A673 (cell line): Measurements from ENCODE around the gene SLC25A38. TPM values are rescaled to one million over a fixed set of nuclear protein-coding genes. Genes with fewer than 3 reads are reported as not detected.

Experiments used
- BruUV-seq: library from RNA; stranded (reverse); fragments of 400-500 nt; replicated peaks from 2 replicates; lab custom pipeline; 2021; lab: Mats Ljungman, UMichigan
- CTCF ChIA-PET: fragments of 300-600 bp; sonication (Branson Sonifier 250); formaldehyde crosslinking; loops from one replicate; lab custom pipeline; 2022; ENCODE audit warnings: antibody characterized with exemption; lab: Charles Lee
- POLR2A ChIA-PET: fragments of 300-600 bp; sonication (Branson Sonifier 250); formaldehyde crosslinking; loops from one replicate; lab custom pipeline; 2022; ENCODE audit warnings: antibody characterized with exemption; ENCODE audit not compliant: low non-redundant PET; lab: Charles Lee
- DNase-seq: peaks from one replicate; pipeline ENCODE4 v3.0.0-alpha.2; 2015; ENCODE audit warnings: low spot score
- H3K27ac ChIP-seq: fragments of 200-600 bp; sonication (generic); 2 replicates; pipeline ENCODE4 v1.5.1; 2016; ENCODE audit warnings: mixed run types, low read depth, mild to moderate bottlenecking, mixed read lengths, antibody characterized with exemption, low read length; ENCODE audit not compliant: poor library complexity, severe bottlenecking
- H3K27me3 ChIP-seq: fragments of 200-600 bp; sonication (generic); replicated peaks from 2 replicates; pipeline ENCODE4 v1.6.1; 2017; ENCODE audit warnings: mixed run types, low read depth, mild to moderate bottlenecking, mixed read lengths, antibody characterized with exemption, low read length; ENCODE audit not compliant: insufficient read depth, poor library complexity
- H3K36me3 ChIP-seq: fragments of 200-600 bp; sonication (generic); 2 replicates; pipeline ENCODE4 v1.6.1; 2016; ENCODE audit warnings: mixed run types, mild to moderate bottlenecking, mixed read lengths, antibody characterized with exemption, low read length; ENCODE audit not compliant: insufficient read depth, poor library complexity, severe bottlenecking
- H3K4me1 ChIP-seq: fragments of 200-600 bp; sonication (generic); 2 replicates; pipeline ENCODE4 v1.6.1; 2017; ENCODE audit warnings: mixed run types, mild to moderate bottlenecking, mixed read lengths, antibody characterized with exemption, low read length; ENCODE audit not compliant: insufficient read depth, poor library complexity, severe bottlenecking
- H3K4me3 ChIP-seq: fragments of 200-600 bp; sonication (generic); 2 replicates; pipeline ENCODE4 v1.5.1; 2016; ENCODE audit warnings: low read depth, mixed run types, mild to moderate bottlenecking, mixed read lengths, low read length; ENCODE audit not compliant: poor library complexity, severe bottlenecking
- H3K9me3 ChIP-seq: fragments of 200-600 bp; sonication (generic); 2 replicates; pipeline ENCODE4 v1.6.1; 2016; ENCODE audit warnings: mixed run types, low read depth, mild to moderate bottlenecking, mixed read lengths, antibody characterized with exemption, low read length; ENCODE audit not compliant: poor library complexity, severe bottlenecking
- EZH2 ChIP-seq: fragments of 200-600 bp; sonication (generic); IDR thresholded peaks from 2 replicates; pipeline ENCODE4 v1.6.1; 2017; ENCODE audit warnings: borderline replicate concordance, low read depth, mild to moderate bottlenecking, mixed read lengths, antibody characterized with exemption, low read length; ENCODE audit not compliant: poor library complexity, severe bottlenecking
- intact Hi-C: fragments of 100-400 bp; cut with micrococcal nuclease; formaldehyde crosslinking; loops from one replicate; pipeline ENCODE4 v1.10.0; 2022; ENCODE audit not compliant: unreplicated experiment
- total RNA-seq: library from RNA; stranded (reverse); gene quantifications from 2 replicates; pipeline ENCODE4 v1.2.3, GENCODE V29; 2021
- TF ChIP-seq, protein P1 (sequence below): fragments of 300-800, 200-600 bp; sonication (generic); conservative IDR thresholded peaks from 2 replicates; pipeline ENCODE4 v1.5.1; 2017; ENCODE audit warnings: low read depth, mild to moderate bottlenecking, antibody characterized with exemption, low read length, moderate library complexity, mixed read lengths

Gene SLC25A38
- total RNA-seq, 1 experiment from 2014 or later: 13.7 TPM

- no peaks in the 10 kb centered on the region for H3K36me3 ChIP-seq
- no peak for DNase-seq
- H3K4me1 ChIP-seq: no peaks in the 10 kb centered on the region
- no peak overlapping the region for H3K27ac ChIP-seq
- TF ChIP-seq, protein P1, sequence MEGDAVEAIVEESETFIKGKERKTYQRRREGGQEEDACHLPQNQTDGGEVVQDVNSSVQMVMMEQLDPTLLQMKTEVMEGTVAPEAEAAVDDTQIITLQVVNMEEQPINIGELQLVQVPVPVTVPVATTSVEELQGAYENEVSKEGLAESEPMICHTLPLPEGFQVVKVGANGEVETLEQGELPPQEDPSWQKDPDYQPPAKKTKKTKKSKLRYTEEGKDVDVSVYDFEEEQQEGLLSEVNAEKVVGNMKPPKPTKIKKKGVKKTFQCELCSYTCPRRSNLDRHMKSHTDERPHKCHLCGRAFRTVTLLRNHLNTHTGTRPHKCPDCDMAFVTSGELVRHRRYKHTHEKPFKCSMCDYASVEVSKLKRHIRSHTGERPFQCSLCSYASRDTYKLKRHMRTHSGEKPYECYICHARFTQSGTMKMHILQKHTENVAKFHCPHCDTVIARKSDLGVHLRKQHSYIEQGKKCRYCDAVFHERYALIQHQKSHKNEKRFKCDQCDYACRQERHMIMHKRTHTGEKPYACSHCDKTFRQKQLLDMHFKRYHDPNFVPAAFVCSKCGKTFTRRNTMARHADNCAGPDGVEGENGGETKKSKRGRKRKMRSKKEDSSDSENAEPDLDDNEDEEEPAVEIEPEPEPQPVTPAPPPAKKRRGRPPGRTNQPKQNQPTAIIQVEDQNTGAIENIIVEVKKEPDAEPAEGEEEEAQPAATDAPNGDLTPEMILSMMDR: no peak
- no peak for TF ChIP-seq EZH2
- H3K4me3 ChIP-seq: no peak overlapping the region
- ChIA-PET CTCF (interaction anchor here (1.1 kb wide), 1 partner anchor 53 kb away, joined by 4 read pairs; no protein-coding TSS in a partner anchor), POLR2A (no interaction called here)
- H3K9me3 ChIP-seq: no peaks in the 10 kb centered on the region
- no peaks in the 10 kb centered on the region for H3K27me3 ChIP-seq
- BruUV-seq: no TSS peak
- intact Hi-C loops: no loop called here
Observed at GRCh38 chr3:39445927-39446326, 62.8 kb downstream of the SLC25A38 start.

GRCh38 chr3:39446444-39446843 lies 63.3 kb downstream of the SLC25A38 start:
- Histone ChIP-seq H3K36me3 (no peaks in the 10 kb centered on the region), H3K27ac (no peak overlapping the region), H3K4me1 (no peaks in the 10 kb centered on the region), H3K9me3 (no peaks in the 10 kb centered on the region), H3K27me3 (no peaks in the 10 kb centered on the region), H3K4me3 (no peak overlapping the region)
- TF ChIP-seq, protein P1: no peak
- no peak for TF ChIP-seq EZH2
- intact Hi-C loops: no loop called here
- no peak for DNase-seq
- POLR2A ChIA-PET: no interaction called here
- no TSS peak for BruUV-seq
- CTCF ChIA-PET: interaction anchor here (1.1 kb wide), 1 partner anchor 53 kb away, joined by 4 read pairs; no protein-coding TSS in a partner anchor

Other genes starting within 250 kb of the SLC25A38 start
- gene CSRNP1, start 229.8 kb upstream of the SLC25A38 start, total RNA-seq: 7.1 and 9.7 TPM in 2 replicates
- gene XIRP1, start 190.8 kb upstream of the SLC25A38 start, total RNA-seq: not detected in 2 replicates
- not detected in 2 replicates for gene CX3CR1, start 103.3 kb upstream of the SLC25A38 start, total RNA-seq
- gene CCR8, start 53.7 kb upstream of the SLC25A38 start, total RNA-seq: not detected in 2 replicates
- gene RPSA, start 23.4 kb downstream of the SLC25A38 start, total RNA-seq: 944 and 994 TPM in 2 replicates
- gene MOBP, start 84.3 kb downstream of the SLC25A38 start, total RNA-seq: 0.19 and 0.22 TPM in 2 replicates